Skin of body (tissue), 2 donors: Measurements from ENCODE around the gene RPL13A. TPM values are rescaled to one million over a fixed set of nuclear protein-coding genes. Genes with fewer than 3 reads are reported as not detected.
"Not testable (repeated sequence)": the region's sequence is repeated elsewhere in the genome, so short reads cannot be mapped to it uniquely, and the experiment has no call there.

Experiments used
- DNase-seq: peaks from one replicate; lab custom pipeline; 2025; lab: John Stamatoyannopoulos, UW
- total RNA-seq: library from RNA; depleted of rRNA; stranded (reverse); fragments of >200 nt; gene quantifications from one replicate; pipeline ENCODE4 v1.2.3, GENCODE V29; 2014

The RPL13A gene
- total RNA-seq, 1 donor from 2014 or later = 3,296 TPM

GRCh38 chr19:49455773-49456172 lies 31.6 kb upstream of the RPL13A start:
- DNase-seq = peak; percentile 82

GRCh38 chr19:49456326-49456725 lies 31.1 kb upstream of the RPL13A start:
- DNase-seq = no peak

- DNase-seq = no peak
These were observed 28.9 kb upstream of the RPL13A start for GRCh38 chr19:49458567-49458903.

- no peak for DNase-seq
These were observed 28.0 kb upstream of the RPL13A start for GRCh38 chr19:49459388-49459787.

- not testable (repeated sequence) for DNase-seq
These were observed 26.3 kb upstream of the RPL13A start for GRCh38 chr19:49461130-49461529.

GRCh38 chr19:49461656-49462055 lies 25.8 kb upstream of the RPL13A start:
- DNase-seq = no peak

- no peak for DNase-seq
These were observed 24.9 kb upstream of the RPL13A start for GRCh38 chr19:49462492-49462891.

GRCh38 chr19:49463960-49464740 lies 23.3 kb upstream of the RPL13A start:
- DNase-seq = no peak

- no peak for DNase-seq
These were observed 22.0 kb upstream of the RPL13A start for GRCh38 chr19:49465371-49465770.

- DNase-seq = no peak
These were observed 19.2 kb upstream of the RPL13A start for GRCh38 chr19:49468199-49468598.

- DNase-seq = peak; percentile 83
These were observed 18.5 kb upstream of the RPL13A start for GRCh38 chr19:49468746-49469447.

- DNase-seq = no peak
These were observed 17.4 kb upstream of the RPL13A start for GRCh38 chr19:49469828-49470614.

GRCh38 chr19:49470615-49470978 lies 16.8 kb upstream of the RPL13A start:
- DNase-seq = no peak

- no peak for DNase-seq
These were observed 14.5 kb upstream of the RPL13A start for GRCh38 chr19:49472936-49473335.

GRCh38 chr19:49473501-49473867 lies 13.9 kb upstream of the RPL13A start:
- not testable (repeated sequence) for DNase-seq

- peak; percentile 66 for DNase-seq
These were observed 13.4 kb upstream of the RPL13A start, which contains the start of gene FLT3LG for GRCh38 chr19:49473868-49474541. FLT3LG (plus strand) TSS chr19:49474215; CDS start chr19:49474640, 425 bp downstream.

- peak; percentile 30 for DNase-seq
These were observed 12.9 kb upstream of the RPL13A start for GRCh38 chr19:49474542-49474924.

- no peak for DNase-seq
These were observed 12.1 kb upstream of the RPL13A start for GRCh38 chr19:49475191-49475917.

- no peak for DNase-seq
These were observed 11.2 kb upstream of the RPL13A start for GRCh38 chr19:49475995-49476880.
